ENCODE data around the gene SMIM33. TPM values are rescaled to one million over a fixed set of nuclear protein-coding genes. Genes with fewer than 3 reads are reported as not detected.

The SMIM33 gene
- total RNA-seq, 2 donors from 2014 or later: not detected

GRCh38 chr5:139517683-139518564 lies 47.1 kb downstream of the SMIM33 start:
- ATAC-seq (peak; percentile 96), DNase-seq (peak; percentile 91 to 96 (median 94))
- peak; percentile 81 to 87 (median 83) for TF ChIP-seq POLR2A (IDR thresholded peaks at IDR 0.05)
- TF ChIP-seq, protein P1, sequence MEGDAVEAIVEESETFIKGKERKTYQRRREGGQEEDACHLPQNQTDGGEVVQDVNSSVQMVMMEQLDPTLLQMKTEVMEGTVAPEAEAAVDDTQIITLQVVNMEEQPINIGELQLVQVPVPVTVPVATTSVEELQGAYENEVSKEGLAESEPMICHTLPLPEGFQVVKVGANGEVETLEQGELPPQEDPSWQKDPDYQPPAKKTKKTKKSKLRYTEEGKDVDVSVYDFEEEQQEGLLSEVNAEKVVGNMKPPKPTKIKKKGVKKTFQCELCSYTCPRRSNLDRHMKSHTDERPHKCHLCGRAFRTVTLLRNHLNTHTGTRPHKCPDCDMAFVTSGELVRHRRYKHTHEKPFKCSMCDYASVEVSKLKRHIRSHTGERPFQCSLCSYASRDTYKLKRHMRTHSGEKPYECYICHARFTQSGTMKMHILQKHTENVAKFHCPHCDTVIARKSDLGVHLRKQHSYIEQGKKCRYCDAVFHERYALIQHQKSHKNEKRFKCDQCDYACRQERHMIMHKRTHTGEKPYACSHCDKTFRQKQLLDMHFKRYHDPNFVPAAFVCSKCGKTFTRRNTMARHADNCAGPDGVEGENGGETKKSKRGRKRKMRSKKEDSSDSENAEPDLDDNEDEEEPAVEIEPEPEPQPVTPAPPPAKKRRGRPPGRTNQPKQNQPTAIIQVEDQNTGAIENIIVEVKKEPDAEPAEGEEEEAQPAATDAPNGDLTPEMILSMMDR (IDR thresholded peaks at IDR 0.05): peak; percentile 96 to 99 (median 99)
- intact Hi-C loops (cut with DNase I): loop anchor here (10.0 kb wide), 1 partner anchor 93 kb away; no protein-coding TSS in a partner anchor
- 6 to 12% methylated on average over 19 to 55 of the region's 56 CpGs for WGBS, 2 donors
- Histone ChIP-seq H3K27ac (peak overlapping the region; percentile 74 to 86 (median 80)), H3K27me3 (no peaks in the 10 kb centered on the region), H3K4me3 (peak overlapping the region in 1 of 2 donors; percentile 1), H3K9me3 (no peaks in the 10 kb centered on the region), H3K4me1 (peaks cover 7% of the 10 kb centered on the region), H3K36me3 (replicated peaks in 1 of 2; ENCODE audit: insufficient read depth in 1 of 2, low read depth in 2 of 2) (no peaks in the 10 kb centered on the region)

Small RNA genes within 50 kb of the gene (small RNA-seq; reads per million reads assigned to genes)
- gene RNU5B-4P: not detected

Other genes starting within 250 kb of the SMIM33 start
- 100 to 1,000 TPM in 1 of 2 donors, 10 to 100 TPM in 1; 99.2 to 160 TPM for gene MATR3, start 177.3 kb upstream of the SMIM33 start, total RNA-seq
- 10 to 100 TPM; 29.0 to 54.2 TPM for gene PAIP2, start 129.2 kb upstream of the SMIM33 start, total RNA-seq
- under 1 TPM; 0.66 to 0.78 TPM for gene SLC23A1, start 87.7 kb upstream of the SMIM33 start, total RNA-seq
- 10 to 100 TPM in 1 of 2 donors, not detected in 1; 12.2 TPM for gene MZB1, start 81.1 kb upstream of the SMIM33 start, total RNA-seq
- gene PROB1, start 75.9 kb upstream of the SMIM33 start, total RNA-seq: 1 to 10 TPM in 1 of 2 donors, under 1 TPM in 1; 0.52 to 1.3 TPM
- 10 to 100 TPM in 1 of 2 donors, not detected in 1; 18.9 TPM for gene SPATA24, start 66.9 kb upstream of the SMIM33 start, total RNA-seq
- gene DNAJC18, start 31.5 kb upstream of the SMIM33 start, total RNA-seq: 1 to 10 TPM; 1.6 to 3.0 TPM
- gene ECSCR, start 8.3 kb upstream of the SMIM33 start, total RNA-seq: 1 to 10 TPM; 2.6 to 6.2 TPM
- 10 to 100 TPM in 1 of 2 donors, 1 to 10 TPM in 1; 6.7 to 24.4 TPM for gene STING1, start 11.8 kb downstream of the SMIM33 start, total RNA-seq
- 100 to 1,000 TPM in 1 of 2 donors, 10 to 100 TPM in 1; 38.9 to 102 TPM for gene UBE2D2, start 90.3 kb downstream of the SMIM33 start, total RNA-seq
- 10 to 100 TPM; 86.6 to 87.7 TPM for gene CXXC5, start 177.3 kb downstream of the SMIM33 start, total RNA-seq